ENCODE results near the gene STOX1. TPM values are rescaled to one million over a fixed set of nuclear protein-coding genes. Genes with fewer than 3 reads are reported as not detected.

The STOX1 gene
- total and polyA plus RNA-seq, 2 of the 8 experiments (the other 6 are each of a cell fraction or from before 2014, with no cell fraction given): 0.92 to 2.6 TPM

DNA sequence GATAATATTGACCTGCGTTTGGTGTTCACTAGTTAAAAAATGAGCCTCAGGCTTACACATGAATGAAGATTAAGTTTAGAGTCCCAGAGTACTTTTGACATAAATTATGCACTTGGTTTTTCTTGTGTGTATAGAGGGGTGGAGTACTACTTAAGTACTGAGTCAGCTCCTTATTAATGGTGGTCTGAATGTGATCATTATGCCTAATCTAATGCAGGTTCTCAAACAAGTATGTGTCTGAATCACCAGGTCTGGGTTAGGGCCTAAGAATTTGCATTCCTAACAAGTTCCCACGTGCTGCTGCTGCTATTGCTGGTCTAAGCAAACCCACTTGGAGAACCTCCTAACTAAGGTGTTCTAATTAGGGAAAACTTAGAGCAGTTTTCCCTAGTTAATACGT, 30.7 kb upstream of the STOX1 start:
- H3K23ac ChIP-seq (ENCODE audit: insufficient read length): no peak overlapping the region
- no peak overlapping the region for H3K14ac ChIP-seq (ENCODE audit: insufficient read length)
- peaks cover 0 to 47% (median 9%) of the 10 kb centered on the region in 4 experiments; a peak in 7 of 8 replicates for H3K36me3 ChIP-seq (ENCODE audit: control insufficient read depth in 2 of 4, insufficient read depth in 4 of 4, low read length in 3 of 4)
- H3K79me1 ChIP-seq (ENCODE audit: low read depth, low read length): no peaks in the 10 kb centered on the region
- no peak overlapping the region for H3K18ac ChIP-seq (ENCODE audit: extremely low read depth, low read length)
- no peak overlapping the region for H4K91ac ChIP-seq (replicated peaks; ENCODE audit: insufficient read length, low read length)
- no peak overlapping the region for H2BK120ac ChIP-seq (replicated peaks; ENCODE audit: low read depth, low read length)
- no peaks in the 10 kb centered on the region for H3K9me3 ChIP-seq (ENCODE audit: insufficient read depth in 2 of 2, low read depth in 1 of 2, low read length in 1 of 2)
- H4K20me1 ChIP-seq (replicated peaks in 1 of 2; ENCODE audit: control insufficient read depth in 1 of 2, insufficient read depth in 2 of 2, low read length in 2 of 2): peaks cover 0 to 2% of the 10 kb centered on the region in 2 experiments
- H3K4ac ChIP-seq (replicated peaks; ENCODE audit: insufficient read length, low read depth, low read length): no peak overlapping the region
- no peak overlapping the region for H3K4me3 ChIP-seq (ENCODE audit: extremely low read depth in 1 of 4, insufficient read depth in 2 of 4, low read depth in 3 of 4, low read length in 4 of 4)
- H2BK15ac ChIP-seq (ENCODE audit: low read length): no peak overlapping the region
- no peak overlapping the region for H2AFZ ChIP-seq (ENCODE audit: low read length)
- FAIRE-seq: no peak
- no peak overlapping the region for H3K9ac ChIP-seq (replicated peaks in 1 of 4; ENCODE audit: extremely low read depth in 1 of 4, low read depth in 3 of 4, low read length in 3 of 4)
- no peak overlapping the region for H3K4me2 ChIP-seq (ENCODE audit: insufficient read depth in 1 of 2, low read depth in 2 of 2, low read length in 2 of 2)
- no peaks in the 10 kb centered on the region for H3K4me1 ChIP-seq (replicated peaks in 1 of 4; ENCODE audit: control insufficient read depth in 3 of 4, insufficient read depth in 4 of 4, low read length in 3 of 4)
- H3K27ac ChIP-seq (ENCODE audit: low read depth, low read length): no peak overlapping the region
- no peak overlapping the region for H4K5ac ChIP-seq (ENCODE audit: insufficient read length, low read depth, low read length)
- H4K8ac ChIP-seq (ENCODE audit: extremely low read depth, insufficient read depth, low read length): no peak overlapping the region
- H3K23me2 ChIP-seq (ENCODE audit: low read depth, low read length): no peaks in the 10 kb centered on the region
- POLR2A ChIA-PET (ENCODE audit: partially characterized antibody): interaction anchor here (1.1 to 5.5 kb wide), 3 partner anchors 9 to 104 kb away, joined by 3 to 25 read pairs (median 5); partner anchors contain the start of gene DDX50
- H3K79me2 ChIP-seq (ENCODE audit: control insufficient read depth in 1 of 2, insufficient read depth in 2 of 2, low read length in 2 of 2): no peaks in the 10 kb centered on the region
- no peak overlapping the region for H2AK5ac ChIP-seq (ENCODE audit: low read depth, low read length)
- H3K56ac ChIP-seq (replicated peaks; ENCODE audit: insufficient read length, low read depth, low read length): no peak overlapping the region
- WGBS, 2 experiments (ENCODE audit: extremely low coverage in 1 of 2, insufficient coverage in 1 of 2, insufficient read length in 1 of 2, insufficient replicate concordance in 2 of 2, low coverage in 1 of 2, low lambda C conversion rate in 2 of 2, missing lambda C conversion rate in 1 of 2): 92% methylated on average over 3 of the region's 3 CpGs; no CpG with 5 or more reads in 1 of the 2 experiments
- H2BK20ac ChIP-seq (ENCODE audit: low read length): no peak overlapping the region
- TF ChIP-seq RFX5 (IDR thresholded peaks at IDR 0.05; ENCODE audit: borderline replicate concordance, low read depth, low read length): no peak
- no peaks in the 10 kb centered on the region for H3K27me3 ChIP-seq (replicated peaks in 1 of 4; ENCODE audit: control insufficient read depth in 3 of 4, extremely low read depth in 1 of 4, insufficient read depth in 3 of 4, low read length in 3 of 4)
- no peak for DNase-seq (ENCODE audit: low read depth in 1 of 2, low spot score in 2 of 2)
- CTCF ChIA-PET (ENCODE audit: partially characterized antibody): interaction anchor here (1.1 to 2.5 kb wide), 5 partner anchors 14 to 155 kb away, joined by 4 to 15 read pairs (median 5); no protein-coding TSS in a partner anchor
- no peak overlapping the region for H2BK5ac ChIP-seq (ENCODE audit: low read depth, low read length)
- H2BK12ac ChIP-seq (ENCODE audit: low read depth, low read length): no peak overlapping the region

All from H1 (cell line).